Measurements from ENCODE around the gene ARHGDIB.

DNA sequence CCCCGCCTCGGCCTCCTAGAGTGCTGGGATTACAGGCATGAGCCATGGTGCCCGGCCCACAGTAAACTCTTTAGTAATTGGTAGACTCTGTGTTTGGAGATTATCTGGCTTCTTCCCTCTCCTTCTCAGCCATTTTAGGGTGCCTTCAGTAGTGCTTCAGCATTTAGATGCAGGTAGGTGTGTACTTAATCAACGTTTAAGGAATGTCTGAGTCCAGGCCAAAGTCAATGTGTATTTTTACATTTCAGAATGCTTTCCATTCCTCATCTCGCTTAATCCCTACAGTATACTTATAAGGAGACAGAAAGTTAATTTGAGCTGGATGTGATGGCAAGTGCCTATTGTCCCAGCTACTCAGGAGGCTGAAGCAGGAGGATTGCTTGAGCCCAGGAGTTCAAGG is 55.3 kb downstream of the ARHGDIB start:
- TF ChIP-seq EZH2 (IDR thresholded peaks at IDR 0.05) (no peak), POLR2AphosphoS5 (IDR thresholded peaks at IDR 0.05; ENCODE audit: borderline replicate concordance, low read depth, low read length) (no peak)
